NCI-H187 (cell line): ENCODE measurements around the gene OR10A2.
"Not testable (repeated sequence)": the region's sequence is repeated elsewhere in the genome, so short reads cannot be mapped to it uniquely, and the experiment has no call there.

Experiments
- DNase-seq, 2 experiments: peaks; one replicate each; lab custom pipeline; 2025; lab: John Stamatoyannopoulos, UW

OR10A2 gene

DNA sequence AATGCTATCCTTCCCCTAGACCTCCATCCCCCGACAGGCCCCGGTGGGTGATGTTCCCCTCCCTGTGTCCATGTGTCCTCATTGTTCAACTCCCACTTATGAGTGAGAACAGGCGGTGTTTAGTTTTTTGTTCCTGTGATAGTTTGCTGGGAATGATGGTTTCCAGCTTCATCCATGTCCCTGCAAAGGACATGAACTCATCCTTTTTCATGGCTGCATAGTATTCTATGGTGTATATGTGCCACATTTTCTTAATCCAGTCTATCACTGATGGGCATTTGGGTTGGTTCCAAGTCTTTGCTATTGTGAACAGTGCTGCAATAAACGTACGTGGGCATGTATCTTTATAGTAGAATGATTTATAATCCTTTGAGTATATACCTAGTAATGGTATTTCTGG is 24.9 kb downstream of the OR10A2 start:
- not testable (repeated sequence) for DNase-seq

DNA sequence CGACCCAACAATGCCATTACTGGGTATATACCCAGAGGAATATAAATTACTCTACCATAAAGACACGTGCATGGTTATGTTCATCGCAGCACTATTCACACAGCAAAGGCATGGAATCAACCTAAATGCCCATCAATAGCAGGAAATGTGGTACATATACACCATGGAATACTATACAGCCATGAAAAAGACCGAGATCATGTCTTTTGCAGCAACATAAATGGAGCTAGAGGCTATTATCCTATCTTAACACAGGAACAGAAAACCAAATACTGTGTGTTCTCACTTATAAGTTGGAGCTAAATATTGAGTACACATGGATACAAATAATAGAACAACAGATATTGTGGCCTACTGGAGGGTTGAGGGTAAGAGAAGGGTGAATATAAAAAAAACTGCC is 26.0 kb downstream of the OR10A2 start:
- no peak for DNase-seq

GRCh38 chr11:6889835-6890234 is 27.0 kb downstream of the OR10A2 start:
- no peak for DNase-seq

GRCh38 chr11:6892400-6892799 is 29.5 kb downstream of the OR10A2 start, which contains the start of gene OR2D2:
Gene OR2D2 (minus strand): TSS chr11:6892500. CDS start chr11:6892500, 0 bp downstream.
- DNase-seq, result no peak

DNA sequence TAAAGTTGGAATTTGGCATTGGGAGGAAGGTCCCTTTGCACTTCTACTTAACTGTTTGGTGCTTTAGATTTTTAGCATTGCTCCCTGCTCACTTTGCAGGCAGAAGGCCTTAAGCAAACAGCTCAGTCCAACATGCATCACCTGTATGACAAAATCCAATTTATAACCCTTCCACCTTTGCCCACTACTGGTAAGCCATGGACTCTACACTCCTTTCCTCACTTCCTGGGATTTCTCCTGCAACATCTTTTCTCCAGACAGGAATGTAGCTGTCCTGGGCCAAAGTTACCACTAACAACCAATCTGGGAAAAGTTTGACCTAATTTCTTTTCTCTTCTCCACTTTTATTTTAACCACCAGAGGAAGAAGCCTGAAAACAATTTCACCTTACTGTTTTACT is 31.2 kb downstream of the OR10A2 start:
- DNase-seq, result no peak

GRCh38 chr11:6895010-6895409 is 32.2 kb downstream of the OR10A2 start:
- no peak for DNase-seq

DNA sequence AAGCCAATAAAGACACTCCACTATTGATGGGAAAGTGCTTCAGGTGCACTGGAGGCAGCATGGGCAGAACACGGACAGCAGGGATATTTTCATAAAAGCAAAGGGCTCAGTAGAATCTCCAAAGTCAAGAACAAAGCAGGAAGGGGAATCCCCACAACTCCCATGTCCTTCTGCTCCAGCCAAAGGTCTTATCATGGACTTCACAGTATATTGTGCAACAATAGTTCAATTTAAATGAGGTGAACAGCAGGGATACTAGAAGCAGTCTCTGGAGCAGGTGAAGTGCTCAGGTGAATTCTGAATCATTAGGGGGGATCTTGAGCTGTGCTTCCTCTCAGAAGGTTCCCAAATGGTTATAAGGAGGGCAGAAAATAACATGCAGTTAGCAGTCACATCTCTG is 36.1 kb downstream of the OR10A2 start:
- no peak for DNase-seq

DNA sequence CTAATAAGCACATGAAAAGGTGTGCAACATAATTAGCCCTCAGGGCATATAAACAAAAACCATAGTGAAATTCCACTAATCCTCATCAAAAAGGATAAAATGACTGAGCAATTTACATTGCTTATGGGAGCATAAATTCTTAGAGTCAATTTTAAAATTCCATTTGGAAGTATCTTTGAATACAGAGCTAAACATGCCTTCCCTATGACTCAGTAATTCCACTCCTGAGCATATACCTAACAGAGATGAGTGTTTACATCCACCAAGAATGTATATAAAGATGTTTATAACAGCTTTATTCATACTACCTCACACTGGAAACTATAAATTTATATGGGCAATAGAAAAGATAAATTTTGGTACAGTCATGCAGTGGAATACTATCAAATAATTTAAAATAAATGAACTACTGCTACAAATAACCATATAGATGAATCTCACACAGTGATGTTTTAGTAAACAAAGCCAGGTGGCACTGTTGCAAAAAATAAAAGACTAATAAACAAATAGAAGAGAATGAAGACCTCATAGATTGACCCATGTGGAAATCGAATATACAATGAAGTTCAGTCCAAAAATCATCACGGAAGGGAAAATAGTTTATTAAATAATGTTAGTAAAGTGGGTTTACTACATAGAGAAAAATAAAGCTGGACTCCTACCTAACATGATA is 37.6 kb downstream of the OR10A2 start:
- DNase-seq, result no peak

DNA sequence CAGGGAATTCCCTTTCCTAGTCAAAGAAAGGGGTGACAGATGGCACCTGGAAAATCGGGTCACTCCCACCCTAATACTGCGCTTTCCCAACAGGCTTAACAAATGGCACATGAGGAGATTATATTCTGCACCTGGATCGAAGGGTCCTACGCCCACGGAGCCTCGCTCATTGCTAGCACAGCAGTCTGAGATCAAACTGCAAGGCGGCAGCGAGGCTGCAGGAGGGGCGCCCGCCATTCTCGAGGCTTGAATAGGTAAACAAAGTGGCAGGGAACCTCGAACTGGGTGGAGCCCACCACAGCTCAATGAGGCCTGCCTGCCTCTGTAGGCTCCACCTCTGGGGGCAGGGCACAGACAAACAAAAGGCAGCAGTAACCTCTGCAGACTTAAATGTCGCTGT is 41.9 kb downstream of the OR10A2 start:
- not testable (repeated sequence) for DNase-seq

DNA sequence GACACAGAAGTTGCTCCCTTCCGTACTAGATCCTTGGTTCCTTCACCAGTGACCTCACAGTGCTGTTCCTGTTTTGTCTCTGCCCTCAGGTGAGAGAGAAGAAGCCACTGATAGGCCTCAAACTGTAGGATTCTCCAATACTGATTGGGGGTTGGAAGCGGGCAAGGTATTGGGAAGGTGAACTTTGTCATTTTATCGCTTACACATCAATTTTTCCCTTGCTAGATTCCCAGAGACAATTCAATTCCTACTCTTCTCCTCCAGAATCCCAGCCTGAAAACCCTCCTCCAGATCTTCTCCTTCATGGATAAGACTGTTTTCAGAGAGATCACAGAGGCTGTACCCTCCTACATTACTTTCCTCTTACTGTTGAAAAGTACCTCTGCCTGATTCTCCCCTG is 48.5 kb downstream of the OR10A2 start:
- no peak for DNase-seq

DNA sequence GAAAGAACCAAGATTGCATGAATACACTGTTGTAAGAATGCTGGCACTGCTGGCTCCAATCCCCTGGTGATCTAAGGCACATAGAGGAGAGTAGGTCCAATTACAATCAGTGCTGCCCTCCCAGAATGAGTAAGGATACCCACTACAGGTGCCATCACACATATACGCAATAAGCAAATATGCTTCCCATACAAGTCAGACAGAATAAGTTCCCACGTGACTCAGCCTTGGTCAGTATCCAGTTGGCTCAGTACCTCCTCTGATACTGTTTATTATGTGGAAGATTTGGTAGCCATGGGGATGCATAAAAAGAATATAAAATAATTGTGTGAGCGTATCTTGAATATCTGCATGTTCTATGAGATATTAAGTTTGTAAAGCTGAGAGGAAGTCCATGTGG is 49.1 kb downstream of the OR10A2 start:
- no peak for DNase-seq

- no peak for DNase-seq
Measured at GRCh38 chr11:6919698-6920097, 56.8 kb downstream of the OR10A2 start.

- no peak for DNase-seq
Measured at GRCh38 chr11:6920702-6921101, 57.8 kb downstream of the OR10A2 start, which contains the start of gene OR2D3. Gene OR2D3 (plus strand): TSS chr11:6921002. CDS start chr11:6921002, 0 bp downstream.
